Hepatic stellate cell (primary cell): ENCODE data around the gene LEF1.

Experiments used
- DNase-seq: peaks from one replicate; pipeline ENCODE4 v3.0.0; 2011; ENCODE audit warnings: low spot score

The LEF1 gene

GRCh38 chr4:108168671-108169523 lies at the start of gene LEF1:
Gene LEF1 (minus strand): TSS chr4:108168932. CDS start chr4:108167767, 1,165 bp downstream.
- no peak for DNase-seq

GRCh38 chr4:108216510-108216909 lies 47.8 kb upstream of the LEF1 start:
- no peak for DNase-seq

- DNase-seq, result no peak
Measured at GRCh38 chr4:108215055-108215454, 46.3 kb upstream of the LEF1 start.

- DNase-seq, result no peak
Measured at GRCh38 chr4:108213723-108214122, 45.0 kb upstream of the LEF1 start.

GRCh38 chr4:108213308-108213707 lies 44.6 kb upstream of the LEF1 start:
- no peak for DNase-seq

- no peak for DNase-seq
Measured at GRCh38 chr4:108210989-108211835, 42.5 kb upstream of the LEF1 start.

- DNase-seq, result no peak
Measured at GRCh38 chr4:108209489-108209888, 40.8 kb upstream of the LEF1 start.

- no peak for DNase-seq
Measured at GRCh38 chr4:108205859-108206258, 37.1 kb upstream of the LEF1 start.

- DNase-seq, result no peak
Measured at GRCh38 chr4:108204518-108204917, 35.8 kb upstream of the LEF1 start.

GRCh38 chr4:108203377-108203776 lies 34.6 kb upstream of the LEF1 start:
- no peak for DNase-seq

- no peak for DNase-seq
Measured at GRCh38 chr4:108201774-108202173, 33.0 kb upstream of the LEF1 start.

GRCh38 chr4:108199881-108200280 lies 31.1 kb upstream of the LEF1 start:
- DNase-seq, result no peak

- no peak for DNase-seq
Measured at GRCh38 chr4:108193886-108194672, 25.3 kb upstream of the LEF1 start.

- no peak for DNase-seq
Measured at GRCh38 chr4:108192935-108193334, 24.2 kb upstream of the LEF1 start.

- no peak for DNase-seq
Measured at GRCh38 chr4:108192056-108192455, 23.3 kb upstream of the LEF1 start.

- DNase-seq, result no peak
Measured at GRCh38 chr4:108191269-108191914, 22.7 kb upstream of the LEF1 start.

- DNase-seq, result no peak
Measured at GRCh38 chr4:108188770-108189169, 20.0 kb upstream of the LEF1 start.

GRCh38 chr4:108185252-108185651 lies 16.5 kb upstream of the LEF1 start:
- DNase-seq, result no peak

- no peak for DNase-seq
Measured at GRCh38 chr4:108184453-108185049, 15.8 kb upstream of the LEF1 start.

- DNase-seq, result no peak
Measured at GRCh38 chr4:108181704-108182103, 13.0 kb upstream of the LEF1 start.

- DNase-seq, result no peak
Measured at GRCh38 chr4:108180513-108180912, 11.8 kb upstream of the LEF1 start.
